GM23248 (cell line): ENCODE data around the gene PSD4.

Source experiments
- EZH2 ChIP-seq: fragments of 200-600 bp; sonication (generic); IDR thresholded peaks from 2 replicates; pipeline ENCODE4 v1.6.1; 2018; ENCODE audit warnings: antibody characterized with exemption, mild to moderate bottlenecking; ENCODE audit not compliant: insufficient read depth, poor library complexity, severe bottlenecking
- EZH2phosphoT487 ChIP-seq: fragments of 200-600 bp; sonication (generic); IDR thresholded peaks from 2 replicates; pipeline ENCODE4 v1.6.1; 2018; ENCODE audit warnings: antibody characterized with exemption, moderate library complexity, mild to moderate bottlenecking, low read depth; ENCODE audit not compliant: insufficient read depth

- no peak for TF ChIP-seq EZH2
- TF ChIP-seq EZH2phosphoT487 = no peak
Measured at GRCh38 chr2:113224647-113225236, 51.0 kb downstream of the PSD4 start.
